KBM-7 (cell line): Measurements from ENCODE around the gene SPOCK3.

Source experiments
- DNase-seq: peaks from one replicate; pipeline ENCODE4 v3.0.0-alpha.2; 2015
- in situ Hi-C: fragments of 300-500 bp; cut with MboI; formaldehyde crosslinking; loops from 2 replicates; pipeline ENCODE4 v1.14.3; 2020; ENCODE audit warnings: low sequenced_read_pairs, low pct_unique_long_range_greater_than_20kb, mixed read lengths

SPOCK3 gene

DNA sequence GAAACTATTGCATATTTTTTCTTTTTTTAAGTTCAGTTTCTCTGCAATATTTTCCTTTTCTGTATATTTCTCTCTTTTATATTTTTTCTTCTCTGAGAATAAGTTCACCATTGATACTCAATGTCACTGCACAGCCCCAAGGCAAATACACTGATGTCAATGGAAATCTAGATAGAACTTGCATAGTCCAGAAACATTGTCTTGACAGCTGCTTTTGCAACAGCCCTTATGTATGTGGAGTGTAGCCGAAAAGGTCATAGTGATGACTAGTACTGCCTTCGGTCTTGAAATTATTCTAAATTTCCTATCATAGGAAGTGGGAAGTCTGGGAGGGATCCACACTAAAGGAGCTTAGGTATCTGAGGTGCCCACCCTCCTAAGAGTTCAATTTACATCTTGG, 150.0 kb downstream of the SPOCK3 start:
- in situ Hi-C loops = no loop called here
- no peak for DNase-seq

DNA sequence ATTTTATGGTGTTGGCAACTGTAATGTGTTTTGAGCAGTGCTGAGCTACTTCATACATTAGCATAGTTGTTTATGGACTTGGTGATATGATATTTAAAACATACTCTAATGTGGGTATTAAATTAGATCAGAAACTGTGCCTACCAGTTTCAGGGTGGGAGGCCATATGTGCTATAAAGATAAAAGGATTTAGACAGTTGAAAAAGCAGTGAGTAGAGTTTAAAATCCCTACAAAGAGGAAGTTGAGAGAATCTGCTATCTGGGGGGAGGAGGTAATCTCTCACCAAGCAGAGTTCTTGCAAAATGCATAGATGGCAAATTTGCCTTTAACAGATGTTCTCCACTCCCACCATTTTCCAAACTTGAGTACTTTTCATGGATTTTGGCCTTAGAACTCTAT, 154.5 kb downstream of the SPOCK3 start:
- DNase-seq = peak; percentile 47
- in situ Hi-C loops = no loop called here

- in situ Hi-C loops = no loop called here
Measured at GRCh38 chr4:167052631-167053091, 181.6 kb downstream of the SPOCK3 start.

DNA sequence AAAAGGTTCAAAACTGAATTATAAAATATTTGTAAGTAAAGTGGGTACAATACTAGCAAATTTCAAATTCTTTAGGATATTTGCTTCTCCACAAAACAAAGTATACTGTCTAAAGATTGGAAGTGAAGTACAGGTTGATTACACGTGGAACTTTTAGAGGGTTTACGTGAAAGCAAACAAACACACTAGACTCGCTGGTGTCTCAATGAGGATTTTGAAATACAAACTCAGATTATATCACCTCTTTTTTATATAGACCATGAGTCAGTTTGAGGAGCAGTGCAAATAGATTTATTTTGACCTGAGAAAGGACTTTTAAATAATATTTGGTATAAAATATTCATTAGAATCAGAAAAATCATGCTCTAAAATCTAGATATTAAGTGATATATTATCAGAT, 185.0 kb downstream of the SPOCK3 start:
- in situ Hi-C loops = no loop called here
- DNase-seq = no peak

More at GRCh38 chr4:167052631-167053091, 181.6 kb downstream of the SPOCK3 start:
- DNase-seq = no peak

- no peak for DNase-seq
- in situ Hi-C loops = no loop called here
Measured at GRCh38 chr4:167041524-167041923, 192.8 kb downstream of the SPOCK3 start.

DNA sequence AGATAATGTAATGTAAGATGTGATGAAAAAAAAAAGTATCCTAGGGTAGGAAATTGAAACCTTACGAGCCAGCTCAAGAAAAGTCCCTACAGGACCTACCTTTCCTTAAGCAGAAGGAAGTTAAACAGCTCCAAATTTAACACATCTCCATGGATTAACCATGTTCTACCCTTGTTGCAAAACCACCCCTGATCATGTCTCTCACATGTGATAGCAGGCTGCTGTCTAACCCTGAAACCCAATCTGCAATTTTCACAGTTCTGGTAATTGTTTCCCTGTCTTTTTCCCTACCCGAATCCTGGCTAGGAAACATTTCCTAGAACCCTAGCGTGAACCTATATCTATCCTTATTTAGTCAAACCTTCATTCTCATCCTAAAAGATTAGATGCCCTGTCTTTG, 198.9 kb downstream of the SPOCK3 start:
- no peak for DNase-seq
- in situ Hi-C loops = no loop called here

DNA sequence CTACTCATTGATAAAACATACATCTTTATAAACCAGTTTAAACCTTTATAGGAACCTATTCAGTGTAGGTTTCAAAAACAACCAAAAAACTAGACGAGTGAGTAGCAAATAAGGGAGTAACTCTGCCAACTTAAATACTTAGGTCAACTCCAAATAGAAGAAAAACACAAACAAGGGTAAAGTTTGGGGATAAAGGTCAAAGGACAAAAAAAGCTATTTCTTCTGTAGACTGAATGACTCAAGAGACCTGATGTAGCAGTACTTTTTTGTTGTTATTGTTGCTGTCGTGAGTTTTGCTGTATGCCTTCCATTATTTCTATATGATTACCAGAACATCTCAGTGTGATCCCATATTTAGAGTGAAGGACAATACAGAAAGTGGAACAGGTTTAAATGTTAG, 199.3 kb downstream of the SPOCK3 start:
- DNase-seq = no peak
- in situ Hi-C loops = no loop called here

GRCh38 chr4:167032871-167033270, 201.4 kb downstream of the SPOCK3 start:
- in situ Hi-C loops = no loop called here
- DNase-seq = no peak

- in situ Hi-C loops = no loop called here
- DNase-seq = no peak
Measured at GRCh38 chr4:167031534-167032156, 202.6 kb downstream of the SPOCK3 start.

DNA sequence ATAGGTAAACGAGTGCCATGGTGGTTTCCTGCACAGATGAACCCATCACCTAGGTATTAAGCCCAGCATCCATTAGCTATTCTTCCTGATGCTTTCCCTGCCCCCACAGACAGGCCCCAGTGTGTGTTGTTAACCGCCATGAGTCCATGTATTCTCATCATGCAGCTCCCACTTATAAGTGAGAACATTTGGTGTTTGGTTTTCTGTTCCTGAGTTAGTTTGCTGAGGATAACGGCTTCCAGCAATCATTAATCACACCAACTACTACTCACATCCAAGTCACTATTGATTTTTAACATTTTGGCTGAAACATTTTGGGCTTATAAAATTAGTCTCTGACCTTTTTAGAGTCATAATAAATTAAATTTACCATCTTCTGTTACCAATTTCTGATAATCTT, 205.3 kb downstream of the SPOCK3 start:
- no peak for DNase-seq
- in situ Hi-C loops = no loop called here

DNA sequence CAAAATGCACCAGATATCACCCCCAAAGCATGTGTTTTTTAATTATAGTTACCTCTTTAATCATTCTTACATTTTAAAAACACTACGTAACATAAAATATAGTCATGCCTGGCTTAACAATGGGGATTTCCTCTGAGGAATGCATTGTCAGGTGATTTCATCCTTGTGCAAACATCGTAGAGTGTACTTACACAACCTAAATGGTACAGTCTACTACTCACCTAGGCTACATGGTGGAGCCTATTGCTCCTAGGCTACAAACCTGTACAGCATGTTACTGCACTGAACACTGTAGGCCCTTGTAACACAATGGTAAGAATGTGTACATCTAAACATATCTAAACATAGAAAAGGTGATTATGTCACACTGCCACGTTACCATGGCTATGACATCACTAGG, 208.6 kb downstream of the SPOCK3 start:
- DNase-seq = no peak
- in situ Hi-C loops = no loop called here

DNA sequence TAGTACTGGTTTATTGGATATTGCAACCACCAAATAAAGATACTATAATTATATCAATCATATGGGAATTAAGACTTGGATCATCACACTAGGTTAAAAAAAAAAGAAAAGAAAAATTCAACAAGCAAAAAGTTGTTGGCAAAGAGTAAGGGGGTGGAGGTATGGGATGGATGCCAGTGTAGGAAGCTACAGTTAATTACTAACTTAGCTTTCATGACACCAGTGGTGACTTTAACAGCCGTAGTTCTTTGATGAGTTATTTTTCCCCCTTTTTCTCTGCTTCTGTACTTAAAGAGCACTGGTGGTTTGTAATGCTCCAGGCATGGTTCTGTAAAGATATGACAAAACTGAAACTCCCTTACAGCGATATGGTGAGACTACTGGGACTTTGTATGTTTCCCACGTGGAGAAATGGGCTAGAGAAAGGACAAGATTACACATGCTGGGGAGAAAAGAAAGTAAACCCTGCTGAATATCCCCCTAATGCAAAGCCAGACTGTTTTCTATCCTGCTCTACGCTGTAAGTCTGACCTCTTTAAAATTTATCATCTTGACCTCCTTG, 210.8 kb downstream of the SPOCK3 start:
- in situ Hi-C loops = no loop called here
- DNase-seq = no peak

DNA sequence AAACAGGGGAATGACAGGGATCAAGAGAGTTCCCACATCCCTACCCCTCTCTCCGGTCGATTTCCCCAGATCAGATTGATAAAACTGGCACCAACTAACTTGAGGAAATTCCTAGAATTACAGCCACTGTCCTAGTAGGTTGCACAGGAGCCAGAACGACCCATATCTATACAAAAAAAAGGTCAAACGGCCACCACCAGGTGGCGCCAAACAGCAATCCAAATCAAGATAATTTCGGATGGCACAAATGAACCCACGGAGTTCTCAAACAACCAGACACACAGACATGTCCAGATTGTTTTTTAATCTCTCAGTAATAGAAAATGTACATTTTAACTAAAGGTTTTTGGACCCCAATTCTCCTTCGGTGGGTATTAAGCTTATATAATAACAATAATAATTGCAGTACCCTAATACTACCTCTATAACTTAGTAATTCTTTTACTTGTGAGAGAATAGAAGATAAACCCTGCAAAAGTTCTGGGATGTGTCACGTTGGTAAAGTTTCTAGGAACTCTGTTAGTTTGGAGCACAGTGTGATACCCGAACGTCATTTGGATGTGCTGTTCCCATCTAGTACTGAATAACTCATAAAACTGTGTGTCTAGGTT, 212.6 kb downstream of the SPOCK3 start:
- in situ Hi-C loops = no loop called here
- DNase-seq = peak; percentile 67

- in situ Hi-C loops = no loop called here
- DNase-seq = peak; percentile 15
Measured at GRCh38 chr4:167020410-167020809, 213.9 kb downstream of the SPOCK3 start.

DNA sequence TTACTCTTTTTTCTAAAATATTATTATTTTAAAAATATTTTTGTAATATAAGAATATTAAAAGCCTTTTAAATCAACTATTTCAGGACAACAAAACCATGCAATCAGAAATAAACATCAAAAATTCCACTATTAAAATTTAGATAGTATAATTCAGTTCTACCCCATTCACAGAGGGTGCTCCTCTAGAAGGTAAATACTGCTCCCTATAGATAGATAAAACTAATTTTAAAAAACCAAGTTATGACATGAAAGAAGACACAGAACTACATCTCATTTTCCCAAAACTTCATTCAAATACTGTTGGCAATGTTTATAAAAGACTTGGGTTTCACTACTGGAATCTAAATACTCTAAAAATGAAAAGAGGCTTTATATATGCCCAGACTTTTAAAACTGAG, 219.3 kb downstream of the SPOCK3 start:
- in situ Hi-C loops = no loop called here

GRCh38 chr4:167003326-167003725, 231.0 kb downstream of the SPOCK3 start:
- in situ Hi-C loops = no loop called here
- DNase-seq = no peak

More for the DNA sequence above, 219.3 kb downstream of the SPOCK3 start:
- no peak for DNase-seq

- in situ Hi-C loops = no loop called here
- DNase-seq = no peak
Measured at GRCh38 chr4:167000141-167000852, 234.0 kb downstream of the SPOCK3 start.

DNA sequence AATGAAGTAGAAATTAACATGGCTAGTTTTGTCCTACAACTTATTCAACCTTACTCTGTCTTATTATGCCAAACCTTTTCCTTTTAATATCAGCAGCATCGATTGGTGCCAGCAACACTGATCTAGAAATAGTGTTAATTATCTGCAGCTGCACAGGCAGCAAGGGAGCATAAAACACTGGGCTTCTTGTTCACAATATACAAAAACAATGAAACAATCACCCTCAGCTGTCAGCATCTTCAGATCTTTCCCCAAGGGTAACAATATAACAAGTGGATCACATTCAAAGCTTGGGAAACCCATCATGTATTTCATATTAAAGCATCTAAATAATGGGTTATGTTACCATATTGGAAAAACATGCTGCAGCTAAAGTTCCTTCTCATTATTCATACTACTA, 238.1 kb downstream of the SPOCK3 start:
- in situ Hi-C loops = no loop called here
- no peak for DNase-seq

- no peak for DNase-seq
- in situ Hi-C loops = no loop called here
Measured at GRCh38 chr4:166994686-166995085, 239.6 kb downstream of the SPOCK3 start.

DNA sequence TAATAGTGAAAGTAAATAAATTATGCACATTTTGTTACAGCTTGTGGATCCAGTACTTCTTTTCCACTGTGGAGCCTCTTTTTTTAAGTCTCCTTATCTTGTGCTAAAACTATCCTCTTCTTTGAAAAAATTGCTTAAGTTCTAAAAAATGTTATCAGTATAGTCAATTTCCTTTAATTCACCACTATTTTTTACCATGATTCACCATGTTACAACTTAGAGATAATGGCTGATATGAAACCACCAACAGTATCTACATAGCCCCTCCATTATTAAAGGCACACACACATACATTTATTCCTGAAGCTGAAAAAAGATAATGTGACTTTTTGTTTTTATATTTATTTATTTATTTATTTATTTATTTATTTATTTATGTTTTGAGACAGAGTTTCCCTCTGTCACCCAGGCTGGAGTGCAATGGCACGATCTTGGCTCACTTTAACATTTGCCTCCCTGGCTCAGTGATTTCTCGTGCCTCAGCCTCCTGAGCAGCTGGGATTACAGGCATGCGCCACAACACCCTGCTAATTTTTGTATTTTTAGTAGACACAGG, 243.2 kb downstream of the SPOCK3 start:
- in situ Hi-C loops = no loop called here
- no peak for DNase-seq
